ENCODE results near the gene EPS8.

- TF ChIP-seq POLR2AphosphoS5 (IDR thresholded peaks at IDR 0.05) (peak; percentile 86 to 95), CTCF (IDR thresholded peaks at IDR 0.05) (peak in 2 of 3 experiments; percentile 6 to 15), POLR2A (IDR thresholded peaks at IDR 0.05; ENCODE audit: low read depth) (peak; percentile 54)
Observed at GRCh38 chr12:15789220-15790171, at the start of gene EPS8.
